Prostate gland (tissue), 2 donors: ENCODE results near the gene TMA16. TPM values are rescaled to one million over a fixed set of nuclear protein-coding genes. Genes with fewer than 3 reads are reported as not detected.
"Not testable (repeated sequence)": the region's sequence is repeated elsewhere in the genome, so short reads cannot be mapped to it uniquely, and the experiment has no call there.

Source experiments
- DNase-seq: peaks from one replicate; pipeline ENCODE4 v3.0.0-alpha.2; 2019; ENCODE audit warnings: low spot score
- H3K27ac ChIP-seq, 2 donors: fragments of 200-600 bp; sonication (generic); 2 replicates each; pipeline ENCODE4 v1.5.1; 2017 to 2019
- H3K27me3 ChIP-seq: fragments of 200-600 bp; sonication (generic); replicated peaks from 2 replicates; pipeline ENCODE4 v1.5.1; 2019; ENCODE audit not compliant: insufficient read depth
- H3K36me3 ChIP-seq, 2 donors: fragments of 200-600 bp; sonication (generic); 1 replicate in 1 of 2; 2 replicates in 1 of 2; pipeline versions ENCODE4 v1.5.1 to v1.8.1; 2017 to 2019
- H3K4me1 ChIP-seq: fragments of 200-600 bp; sonication (generic); replicated peaks from 2 replicates; pipeline ENCODE4 v1.5.1; 2019
- H3K4me3 ChIP-seq, 2 donors: fragments of 200-600 bp; sonication (generic); 2 replicates each; pipeline ENCODE4 v1.5.1; 2017 to 2019
- H3K9me3 ChIP-seq: fragments of 200-600 bp; sonication (generic); 2 replicates; pipeline ENCODE4 v1.5.1; 2017
- CTCF ChIP-seq, 4 experiments: fragments of 200-600 bp in 2 of 4; fragments of 450-650 bp in 2 of 4; sonication (generic) in 2 of 4; IDR thresholded peaks; 1 replicate in 3 of 4; 2 replicates in 1 of 4; pipeline ENCODE4 v1.5.1; 2016 to 2019; ENCODE audit warnings: antibody characterized with exemption in 4 of 4, mild to moderate bottlenecking in 2 of 4, moderate library complexity in 2 of 4
- POLR2A ChIP-seq: fragments of 450-650 bp; IDR thresholded peaks from one replicate; pipeline ENCODE4 v1.6.1; 2016; ENCODE audit warnings: antibody characterized with exemption, mild to moderate bottlenecking
- POLR2AphosphoS5 ChIP-seq: sonication (generic); formaldehyde crosslinking; IDR thresholded peaks from one replicate; pipeline ENCODE4 v1.6.1; 2017; ENCODE audit warnings: antibody characterized with exemption
- WGBS: methylation state at CpG from one replicate; pipeline ENCODE4 v1.1.5; 2018; 5-methylcytosine and 5-hydroxymethylcytosine counted together
- intact Hi-C: fragments of 100-400 bp; cut with DNase I; formaldehyde crosslinking; loops from one replicate; pipeline ENCODE4 v1.14.2; 2022
- total RNA-seq, 2 donors: library from RNA; depleted of rRNA; stranded (reverse); fragments of >200 nt; gene quantifications; one replicate each; pipeline ENCODE4 v1.1.0, GENCODE V29; 2016

TMA16 gene
- total RNA-seq: 10 to 100 TPM; 12.9 to 17.3 TPM

- TF ChIP-seq CTCF (IDR thresholded peaks at IDR 0.05) (peak in 1 of 4 experiments; percentile 18), POLR2A (peak; percentile 39), POLR2AphosphoS5 (peak; percentile 45)
- H3K9me3 ChIP-seq: no peaks in the 10 kb centered on the region
- H3K4me1 ChIP-seq: no peaks in the 10 kb centered on the region
- 0% methylated on average over 64 of the region's 64 CpGs for WGBS
- H3K36me3 ChIP-seq: no peaks in the 10 kb centered on the region
- peak; percentile 66 for DNase-seq
- no peaks in the 10 kb centered on the region for H3K27me3 ChIP-seq
- intact Hi-C loops: loop anchor here (10.0 kb wide), 1 partner anchor 330 kb away; the partner anchor contains the start of gene NAF1
- H3K4me3 ChIP-seq: peak within 1 kb of the TSS; percentile 51 to 64
- peak within 1 kb of the TSS; percentile 77 for H3K27ac ChIP-seq
These were observed at the start of gene TMA16 for GRCh38 chr4:163494360-163495241. TMA16 (plus strand) TSS chr4:163494690; CDS start chr4:163494802, 112 bp downstream.

- H3K27me3 ChIP-seq, H3K4me3 ChIP-seq, H3K4me1 ChIP-seq, DNase-seq, H3K9me3 ChIP-seq, H3K36me3 ChIP-seq, intact Hi-C loops, H3K27ac ChIP-seq: not testable (repeated sequence)
- WGBS: 78% methylated on average over 12 of the region's 12 CpGs
These were observed 47.5 kb upstream of the TMA16 start for GRCh38 chr4:163447023-163447422.

- H3K9me3 ChIP-seq: no peaks in the 10 kb centered on the region
- H3K27me3 ChIP-seq: no peaks in the 10 kb centered on the region
- DNase-seq: no peak
- no peaks in the 10 kb centered on the region for H3K36me3 ChIP-seq
- WGBS: 36% methylated on average over 1 of the region's 1 CpG
- TF ChIP-seq POLR2A: no peak
- no peak for TF ChIP-seq CTCF (IDR thresholded peaks at IDR 0.05)
- TF ChIP-seq POLR2AphosphoS5: no peak
- H3K27ac ChIP-seq: no peak overlapping the region
- H3K4me1 ChIP-seq: no peaks in the 10 kb centered on the region
- intact Hi-C loops: no loop called here
- H3K4me3 ChIP-seq: no peak overlapping the region
These were observed 47.0 kb upstream of the TMA16 start for GRCh38 chr4:163447481-163447880.

GRCh38 chr4:163448540-163449203, 45.8 kb upstream of the TMA16 start:
- no peaks in the 10 kb centered on the region for H3K27me3 ChIP-seq
- H3K4me3 ChIP-seq: no peak overlapping the region
- no peak for DNase-seq
- H3K9me3 ChIP-seq: no peaks in the 10 kb centered on the region
- 50% methylated on average over 6 of the region's 6 CpGs for WGBS
- no peaks in the 10 kb centered on the region for H3K36me3 ChIP-seq
- no peak for TF ChIP-seq POLR2AphosphoS5
- TF ChIP-seq CTCF (IDR thresholded peaks at IDR 0.05): no peak
- TF ChIP-seq POLR2A: no peak
- no peak overlapping the region for H3K27ac ChIP-seq
- no peaks in the 10 kb centered on the region for H3K4me1 ChIP-seq
- intact Hi-C loops: no loop called here

- no peak for DNase-seq
- WGBS: 83% methylated on average over 5 of the region's 5 CpGs
- H3K27me3 ChIP-seq: no peaks in the 10 kb centered on the region
- intact Hi-C loops: no loop called here
- H3K4me3 ChIP-seq: no peak overlapping the region
- no peaks in the 10 kb centered on the region for H3K9me3 ChIP-seq
- no peak for TF ChIP-seq POLR2A
- no peak for TF ChIP-seq CTCF (IDR thresholded peaks at IDR 0.05)
- TF ChIP-seq POLR2AphosphoS5: no peak
- H3K4me1 ChIP-seq: no peaks in the 10 kb centered on the region
- no peaks in the 10 kb centered on the region for H3K36me3 ChIP-seq
- no peak overlapping the region for H3K27ac ChIP-seq
These were observed 31.9 kb upstream of the TMA16 start for GRCh38 chr4:163462556-163462955.
